Measurements from ENCODE around the gene NR2F6. TPM values are rescaled to one million over a fixed set of nuclear protein-coding genes. Genes with fewer than 3 reads are reported as not detected.
A peak's percentile ranks its signal among the peaks of the same experiment; 100 is the strongest.
"Not testable (repeated sequence)": the region's sequence is repeated elsewhere in the genome, so short reads cannot be mapped to it uniquely, and the experiment has no call there.

Gene NR2F6
- total RNA-seq, 1 donor from 2014 or later, result 70.9 TPM

- Mint-ChIP-seq H3K4me3 (peak within 1 kb of the TSS; percentile 82), H3K4me1 (ENCODE audit: unreplicated experiment) (no peaks in the 10 kb centered on the region), H3K36me3 (peaks cover 5% of the 10 kb centered on the region), H3K9me3 (no peaks in the 10 kb centered on the region), H3K27me3 (peaks cover 3% of the 10 kb centered on the region), H3K27ac (no peak within 1 kb of the TSS)
- no peak for TF ChIP-seq CTCF (conservative IDR thresholded peaks at IDR 0.05)
- DNase-seq (ENCODE audit: extremely low spot score, unreplicated experiment), result no peak
These were observed 35.9 kb upstream of the NR2F6 start, which contains the start of gene ANKLE1 for GRCh38 chr19:17281391-17282304. TSS of gene ANKLE1 (plus strand) at chr19:17281901. CDS start at chr19:17281921, 20 bp downstream.

- no peaks in the 10 kb centered on the region for H3K4me1 Mint-ChIP-seq (ENCODE audit: unreplicated experiment)
- no peaks in the 10 kb centered on the region for H3K9me3 Mint-ChIP-seq
- H3K36me3 Mint-ChIP-seq, result peaks cover 11% of the 10 kb centered on the region
- H3K27me3 Mint-ChIP-seq, result peaks cover 3% of the 10 kb centered on the region
- H3K4me3 Mint-ChIP-seq, result no peak overlapping the region
- no peak for TF ChIP-seq CTCF (conservative IDR thresholded peaks at IDR 0.05)
- no peak for DNase-seq (ENCODE audit: extremely low spot score, unreplicated experiment)
- no peak overlapping the region for H3K27ac Mint-ChIP-seq
These were observed 33.7 kb upstream of the NR2F6 start for GRCh38 chr19:17279436-17279835.

- no peak overlapping the region for H3K4me3 Mint-ChIP-seq
These were observed 29.9 kb upstream of the NR2F6 start for GRCh38 chr19:17275441-17276175.

GRCh38 chr19:17274892-17275291 lies 29.2 kb upstream of the NR2F6 start:
- H3K9me3 Mint-ChIP-seq; H3K4me1 Mint-ChIP-seq (ENCODE audit: unreplicated experiment); H3K4me3 Mint-ChIP-seq; H3K27me3 Mint-ChIP-seq; DNase-seq (ENCODE audit: extremely low spot score, unreplicated experiment); H3K27ac Mint-ChIP-seq: not testable (repeated sequence)
- H3K36me3 Mint-ChIP-seq, result peaks cover 11% of the 10 kb centered on the region

More at GRCh38 chr19:17275441-17276175, 29.9 kb upstream of the NR2F6 start:
- TF ChIP-seq CTCF (conservative IDR thresholded peaks at IDR 0.05), result no peak
- no peak for DNase-seq (ENCODE audit: extremely low spot score, unreplicated experiment)
- no peak overlapping the region for H3K27ac Mint-ChIP-seq
- H3K36me3 Mint-ChIP-seq, result peaks cover 11% of the 10 kb centered on the region
- no peaks in the 10 kb centered on the region for H3K9me3 Mint-ChIP-seq
- H3K27me3 Mint-ChIP-seq, result no peaks in the 10 kb centered on the region
- no peaks in the 10 kb centered on the region for H3K4me1 Mint-ChIP-seq (ENCODE audit: unreplicated experiment)

- Mint-ChIP-seq H3K36me3 (peaks cover 4% of the 10 kb centered on the region), H3K27ac (no peak overlapping the region)
- no peak for DNase-seq (ENCODE audit: extremely low spot score, unreplicated experiment)
These were observed 23.0 kb upstream of the NR2F6 start for GRCh38 chr19:17268754-17269153.

More at GRCh38 chr19:17268754-17269153, 23.0 kb upstream of the NR2F6 start:
- Mint-ChIP-seq H3K4me3 (peak overlapping the region; percentile 49), H3K9me3 (peaks cover 6% of the 10 kb centered on the region), H3K4me1 (ENCODE audit: unreplicated experiment) (peaks cover 11% of the 10 kb centered on the region), H3K27me3 (peaks cover 3% of the 10 kb centered on the region)
- no peak for TF ChIP-seq CTCF (conservative IDR thresholded peaks at IDR 0.05)
